ENCODE data around the gene ERFE.
"Not testable (repeated sequence)": the region's sequence is repeated elsewhere in the genome, so short reads cannot be mapped to it uniquely, and the experiment has no call there.

The ERFE gene, protein sequence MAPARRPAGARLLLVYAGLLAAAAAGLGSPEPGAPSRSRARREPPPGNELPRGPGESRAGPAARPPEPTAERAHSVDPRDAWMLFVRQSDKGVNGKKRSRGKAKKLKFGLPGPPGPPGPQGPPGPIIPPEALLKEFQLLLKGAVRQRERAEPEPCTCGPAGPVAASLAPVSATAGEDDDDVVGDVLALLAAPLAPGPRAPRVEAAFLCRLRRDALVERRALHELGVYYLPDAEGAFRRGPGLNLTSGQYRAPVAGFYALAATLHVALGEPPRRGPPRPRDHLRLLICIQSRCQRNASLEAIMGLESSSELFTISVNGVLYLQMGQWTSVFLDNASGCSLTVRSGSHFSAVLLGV

DNA sequence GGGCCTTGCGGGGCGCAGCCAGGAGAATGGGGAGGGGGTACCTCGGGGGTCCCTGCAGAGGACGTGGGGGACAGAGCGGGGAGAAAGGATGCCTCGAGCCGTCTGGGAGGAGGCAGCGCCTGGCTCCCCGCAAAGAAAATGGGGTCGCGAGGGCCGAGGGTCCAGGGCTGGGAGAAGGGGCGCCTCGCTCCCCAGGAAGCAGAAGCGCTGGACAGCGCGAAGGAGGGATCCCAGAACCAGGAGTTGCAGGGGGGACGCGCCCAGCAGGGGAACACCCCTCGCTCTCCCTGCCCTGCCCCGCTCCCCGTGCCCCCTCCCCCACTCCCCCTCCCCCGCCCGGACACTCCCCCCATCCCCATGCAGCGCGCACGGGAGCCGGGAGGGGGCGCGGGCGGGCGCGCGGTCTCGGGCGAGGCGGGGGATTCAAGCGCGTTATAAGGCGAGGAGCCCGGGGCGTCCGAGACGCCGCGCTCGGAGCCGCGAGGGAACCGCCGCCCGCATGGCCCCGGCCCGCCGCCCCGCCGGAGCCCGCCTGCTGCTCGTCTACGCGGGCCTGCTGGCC is at the start of gene ERFE:
ERFE (plus strand) TSS at position 462 of the 562 bp plus-strand sequence; CDS start at position 500, 38 bp downstream.
- no peak for DNase-seq (ENCODE audit: low read depth)

DNA sequence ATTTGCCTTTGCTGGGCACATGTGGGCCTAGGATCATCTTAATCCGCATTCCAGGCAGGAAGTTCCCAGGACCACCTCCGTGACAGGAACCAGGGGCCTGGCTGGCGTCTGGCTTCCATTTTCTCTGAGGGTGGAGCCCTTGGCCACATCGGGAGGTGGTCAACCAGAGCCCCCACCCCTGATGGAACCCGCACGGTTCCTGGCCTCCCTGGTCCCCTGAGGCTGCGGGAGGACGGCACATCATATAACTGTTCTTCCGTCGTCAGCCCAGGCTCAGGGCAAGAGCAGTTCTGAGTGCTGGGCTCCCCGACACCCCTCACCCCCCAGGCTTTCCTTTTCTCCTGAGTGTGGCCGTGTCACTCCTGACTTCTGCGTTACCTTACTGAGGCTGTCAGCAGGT is 45.2 kb upstream of the ERFE start:
- DNase-seq (ENCODE audit: low read depth) = no peak

DNA sequence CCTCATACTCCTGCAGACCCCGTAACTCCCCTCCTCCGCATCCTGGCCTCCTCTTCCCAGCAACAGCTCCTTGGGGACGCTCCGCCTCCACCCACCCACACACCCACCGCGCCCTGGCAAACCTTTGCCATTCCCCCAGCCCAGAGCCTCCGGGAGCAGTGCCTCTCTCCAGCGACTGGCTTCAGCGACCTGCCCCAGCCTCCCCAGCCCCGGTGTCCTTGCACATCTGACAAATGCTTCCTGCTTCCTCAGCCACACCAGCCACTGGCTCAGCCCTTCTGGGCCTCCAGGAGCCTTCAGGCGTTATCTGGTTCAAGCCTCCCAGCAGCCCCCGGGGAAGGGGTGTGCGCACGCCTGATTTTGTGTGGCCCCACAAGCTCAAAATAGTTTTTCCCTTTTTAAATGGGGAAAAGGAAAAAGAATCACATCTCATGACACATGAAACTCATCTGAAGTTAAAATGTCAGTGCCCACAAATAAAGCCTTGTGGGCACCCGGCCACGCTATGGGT is 44.4 kb upstream of the ERFE start:
- DNase-seq (ENCODE audit: low read depth) = no peak

DNA sequence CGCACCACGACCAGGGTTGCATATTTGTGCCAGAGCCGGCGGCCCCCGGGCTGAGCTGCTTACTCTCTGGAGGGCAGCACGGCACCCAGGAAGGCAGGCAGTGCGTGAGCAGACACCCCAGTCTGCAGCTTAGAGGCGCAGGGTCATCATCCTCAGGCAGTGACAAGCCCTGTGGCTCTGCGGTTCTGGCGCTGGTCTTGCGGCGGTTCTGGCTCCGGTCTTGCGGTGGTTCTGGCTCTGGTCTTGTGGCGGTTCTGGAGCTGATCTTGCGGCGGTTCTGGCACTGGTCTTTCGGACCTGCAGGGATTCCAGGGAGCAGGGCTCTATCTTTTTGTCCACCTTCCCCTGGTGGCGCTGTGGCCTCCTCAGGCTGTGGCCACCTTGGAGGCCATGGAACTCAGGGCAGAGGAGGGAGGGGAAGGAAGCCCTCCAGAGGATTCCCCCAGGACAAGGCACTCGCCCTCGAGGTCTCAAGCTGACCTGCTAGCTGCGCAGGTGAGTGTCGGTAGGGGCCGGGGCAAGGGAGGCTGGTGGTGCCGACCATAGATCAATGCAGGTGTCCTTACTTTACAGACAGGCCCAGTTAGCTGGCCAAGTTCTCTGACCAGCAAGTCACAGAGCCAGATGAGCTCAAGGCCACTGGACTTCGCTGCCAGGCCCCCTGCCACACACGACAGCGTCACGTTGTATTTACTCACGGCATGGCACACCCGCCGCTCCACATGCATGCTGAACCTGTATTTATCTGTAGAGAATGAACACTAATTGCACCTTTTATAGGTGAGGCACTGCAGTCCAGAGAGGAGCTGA is 43.7 kb upstream of the ERFE start:
- DNase-seq (ENCODE audit: low read depth) = no peak

DNA sequence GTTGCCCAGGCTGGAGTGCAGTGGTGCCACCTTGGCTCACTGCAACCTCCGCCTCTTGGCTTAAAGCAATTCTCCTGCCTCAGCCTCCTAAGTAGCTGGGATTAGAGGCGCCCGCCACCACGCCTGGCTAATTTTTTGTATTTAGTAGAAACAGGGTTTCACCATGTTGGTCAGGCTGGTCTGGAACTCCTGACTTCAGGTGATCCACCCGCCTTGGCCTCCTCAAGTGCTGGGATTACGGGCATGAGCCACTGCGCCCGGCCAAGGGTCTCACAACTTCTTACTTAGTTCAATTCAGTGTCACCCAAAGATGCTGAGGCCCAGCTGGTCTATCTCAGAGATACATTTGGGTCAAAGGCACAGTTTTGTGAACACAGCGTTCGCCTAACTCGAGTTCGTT is 43.1 kb upstream of the ERFE start:
- DNase-seq (ENCODE audit: low read depth) = not testable (repeated sequence)

DNA sequence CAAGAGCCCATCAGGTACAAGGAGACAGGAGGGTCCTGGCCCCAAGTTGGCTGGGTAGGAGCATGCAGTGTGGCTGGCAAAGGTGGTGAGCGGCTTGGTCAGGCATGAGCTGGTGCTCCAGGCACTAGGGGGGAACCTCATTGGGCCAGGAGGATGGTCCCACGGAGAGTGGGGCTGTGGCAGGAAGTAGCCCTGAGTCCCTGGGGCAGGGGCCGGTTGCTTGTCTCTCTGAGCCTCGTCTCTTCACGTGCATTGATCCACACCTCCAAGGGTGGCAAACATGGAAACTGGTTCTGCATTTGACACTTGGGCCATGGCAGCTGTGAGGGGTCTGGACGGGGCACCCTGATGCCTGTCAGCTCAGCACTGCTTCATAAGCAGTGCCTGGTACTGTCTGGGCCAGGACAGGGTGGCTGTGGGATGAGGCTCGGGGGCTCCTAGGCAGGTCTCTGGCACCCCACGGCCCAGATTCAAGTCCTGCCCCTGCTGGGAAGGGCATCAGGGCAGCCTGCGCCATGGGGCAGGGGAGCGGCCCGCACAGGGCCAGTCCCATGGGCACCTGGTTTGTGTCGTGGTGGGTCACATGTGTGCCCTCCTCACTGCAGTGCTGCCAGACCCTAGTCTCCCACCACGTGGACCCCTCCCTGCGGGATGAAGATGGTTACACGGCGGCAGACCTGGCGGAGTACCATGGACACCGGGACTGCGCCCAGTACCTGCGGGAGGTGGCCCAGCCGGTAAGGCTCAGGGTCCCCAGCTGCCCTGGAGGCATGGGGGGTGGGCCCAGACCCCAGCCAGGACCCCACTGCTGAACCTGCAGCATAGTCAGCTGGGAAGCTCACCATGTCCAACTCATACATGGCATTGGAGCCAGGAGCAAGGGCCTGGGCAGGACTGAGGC is 42.2 kb upstream of the ERFE start:
- no peak for DNase-seq (ENCODE audit: low read depth)

DNA sequence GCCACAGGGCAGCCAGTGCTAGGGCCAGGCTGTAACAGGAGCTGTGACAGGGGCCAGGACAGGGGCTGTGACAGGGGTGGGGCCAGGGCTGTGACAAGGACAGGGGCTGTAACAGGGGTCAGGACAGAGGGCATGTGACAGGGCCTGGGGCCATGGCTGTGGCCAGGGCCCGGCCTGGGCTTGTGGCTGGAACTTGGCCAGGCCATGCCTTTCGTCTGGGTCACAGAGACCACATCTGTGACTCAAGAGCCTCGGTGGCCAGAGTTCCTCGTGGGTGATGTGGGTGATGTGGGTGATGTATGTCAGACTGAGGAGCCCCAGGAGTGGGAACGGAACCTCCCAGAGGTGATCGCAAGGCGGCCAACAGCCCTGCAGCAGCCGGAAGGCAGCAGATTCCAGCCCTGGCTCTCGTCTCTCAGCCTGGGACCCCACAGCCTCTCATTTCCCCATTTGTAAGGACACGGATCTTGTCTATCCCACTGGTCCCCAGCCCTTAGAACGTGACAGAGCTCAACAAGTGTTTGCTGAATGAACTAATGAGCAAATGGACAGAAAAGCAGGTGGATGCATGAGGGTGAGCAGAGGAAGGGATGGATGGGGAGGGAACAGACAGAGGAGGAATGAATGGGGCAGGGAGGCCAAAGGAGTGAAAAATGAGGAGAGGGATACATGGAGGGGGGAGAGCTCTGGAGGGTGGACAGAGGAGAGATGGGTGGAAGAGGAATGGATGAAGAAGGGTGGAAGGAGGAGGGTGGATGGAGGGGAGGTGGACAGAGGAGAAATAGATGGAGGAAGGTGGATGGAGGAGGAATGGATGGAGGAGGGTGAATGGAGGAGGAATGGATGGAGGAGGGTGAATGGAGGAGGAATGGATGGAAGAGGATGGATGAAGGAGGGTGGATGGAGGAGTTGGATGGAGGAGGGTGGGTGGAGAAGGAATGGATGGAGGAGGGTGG is 41.3 kb upstream of the ERFE start:
- DNase-seq (ENCODE audit: low read depth) = no peak

DNA sequence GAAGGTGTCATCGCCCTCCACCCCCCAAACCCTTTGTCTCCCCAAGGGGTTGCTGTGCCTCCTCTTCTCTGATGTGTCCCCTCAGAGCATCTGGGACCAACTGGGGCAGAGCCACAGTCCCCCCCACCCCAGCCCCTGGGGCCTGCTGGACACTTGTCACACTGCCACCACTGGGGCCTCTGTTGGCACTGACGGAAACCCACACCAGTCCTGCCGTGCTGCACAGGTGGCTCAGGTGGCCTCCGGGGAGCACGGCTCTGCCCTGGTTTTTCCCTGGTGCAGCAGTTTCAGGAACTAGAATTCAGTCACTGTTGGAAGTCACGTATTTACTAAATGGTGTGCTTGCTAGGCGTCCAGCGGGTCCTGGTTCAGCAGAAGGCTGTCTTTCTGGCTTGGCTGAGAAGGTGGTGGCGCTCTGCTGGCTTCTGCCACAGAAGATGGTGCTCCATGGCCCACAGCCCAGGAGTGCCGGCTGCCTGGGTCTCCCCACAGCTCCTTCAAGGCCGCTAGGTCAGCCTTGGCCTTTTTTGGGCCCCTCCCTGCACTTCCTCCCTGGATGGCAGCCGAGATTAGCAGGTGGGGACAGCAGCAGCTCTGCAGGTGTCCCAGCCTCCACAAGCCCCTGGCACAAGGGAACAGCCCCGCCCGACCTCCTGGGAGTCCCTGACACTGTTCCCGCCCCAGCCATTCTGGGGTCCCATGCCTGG is 38.9 kb upstream of the ERFE start:
- DNase-seq (ENCODE audit: low read depth) = no peak

DNA sequence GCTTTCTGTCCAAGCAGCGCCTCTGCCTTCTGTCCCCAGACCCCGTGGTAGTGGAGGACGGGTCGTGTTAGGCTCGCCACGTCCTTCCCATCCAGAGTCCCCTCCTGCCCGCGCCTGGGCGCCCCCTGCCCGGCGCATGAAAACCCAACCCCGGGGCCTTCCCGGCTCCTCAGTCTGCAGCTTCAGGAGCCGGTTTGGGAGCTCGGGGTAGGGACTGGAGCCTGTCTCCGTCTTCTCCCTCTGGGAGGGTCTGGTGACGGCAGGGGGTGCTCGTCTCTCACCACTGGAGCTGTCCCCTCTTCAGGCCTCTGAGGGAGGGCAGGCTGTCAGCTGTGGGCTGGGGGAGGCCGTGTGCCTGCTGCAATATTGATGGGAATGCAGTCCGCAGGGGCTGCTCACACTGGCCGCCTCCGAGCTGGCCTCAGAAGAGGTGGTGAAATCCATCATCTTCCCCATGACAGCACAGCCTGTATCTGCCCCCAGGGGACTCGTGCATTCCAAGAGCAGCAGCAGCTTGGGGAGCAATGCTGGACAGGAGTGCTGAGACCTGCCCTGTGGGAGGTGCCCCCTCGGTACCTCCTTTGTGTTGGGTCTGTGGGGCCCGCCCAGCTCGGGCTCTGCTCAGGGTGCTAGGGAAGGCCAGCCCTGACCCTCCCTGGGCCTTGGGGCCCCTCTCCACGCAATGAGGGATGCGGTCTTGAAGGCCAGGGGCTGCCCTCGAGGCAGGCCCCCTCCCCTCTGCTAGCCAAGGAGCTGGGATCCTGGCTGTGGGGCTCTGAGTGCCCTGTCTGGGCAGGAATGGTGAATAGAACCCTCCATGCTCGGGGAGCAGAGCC is 38.1 kb upstream of the ERFE start:
- DNase-seq (ENCODE audit: low read depth) = no peak

DNA sequence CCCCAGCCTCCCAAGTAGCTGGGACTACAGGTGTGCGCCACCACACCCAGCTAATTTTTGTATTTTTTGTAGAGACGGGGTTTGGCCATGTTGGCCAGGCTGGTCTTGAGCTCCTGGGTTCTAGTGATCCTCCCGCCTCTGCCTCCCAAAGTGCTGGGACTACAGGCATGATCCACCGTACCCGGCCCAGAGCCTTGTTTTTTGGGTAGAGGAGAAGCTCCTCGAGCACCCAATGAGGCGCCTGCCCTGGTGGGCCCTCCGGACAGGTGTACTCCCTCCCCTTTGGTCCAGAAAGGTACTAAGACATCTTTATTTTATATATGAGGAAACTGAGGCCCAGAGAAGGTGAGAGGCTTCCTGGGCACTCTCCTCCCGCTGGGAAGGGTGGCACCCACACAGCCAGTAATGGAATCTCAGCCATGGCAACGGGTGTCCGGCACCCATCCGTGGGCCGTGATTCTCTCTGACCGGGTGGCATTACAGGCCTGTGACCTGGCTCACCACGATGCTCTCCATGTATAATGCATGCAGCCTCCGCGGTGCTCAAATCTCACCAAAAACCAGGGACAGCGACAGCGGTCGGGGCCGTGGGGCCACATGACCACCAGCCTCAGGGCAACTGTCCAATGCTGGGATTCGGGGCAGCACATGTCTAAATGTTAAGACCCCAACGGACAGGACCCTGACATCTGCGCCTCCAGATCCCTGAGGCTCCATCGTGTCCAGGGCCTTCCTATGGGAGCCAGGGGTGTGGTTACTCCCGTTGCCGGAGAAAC is 37.1 kb upstream of the ERFE start:
- no peak for DNase-seq (ENCODE audit: low read depth)

DNA sequence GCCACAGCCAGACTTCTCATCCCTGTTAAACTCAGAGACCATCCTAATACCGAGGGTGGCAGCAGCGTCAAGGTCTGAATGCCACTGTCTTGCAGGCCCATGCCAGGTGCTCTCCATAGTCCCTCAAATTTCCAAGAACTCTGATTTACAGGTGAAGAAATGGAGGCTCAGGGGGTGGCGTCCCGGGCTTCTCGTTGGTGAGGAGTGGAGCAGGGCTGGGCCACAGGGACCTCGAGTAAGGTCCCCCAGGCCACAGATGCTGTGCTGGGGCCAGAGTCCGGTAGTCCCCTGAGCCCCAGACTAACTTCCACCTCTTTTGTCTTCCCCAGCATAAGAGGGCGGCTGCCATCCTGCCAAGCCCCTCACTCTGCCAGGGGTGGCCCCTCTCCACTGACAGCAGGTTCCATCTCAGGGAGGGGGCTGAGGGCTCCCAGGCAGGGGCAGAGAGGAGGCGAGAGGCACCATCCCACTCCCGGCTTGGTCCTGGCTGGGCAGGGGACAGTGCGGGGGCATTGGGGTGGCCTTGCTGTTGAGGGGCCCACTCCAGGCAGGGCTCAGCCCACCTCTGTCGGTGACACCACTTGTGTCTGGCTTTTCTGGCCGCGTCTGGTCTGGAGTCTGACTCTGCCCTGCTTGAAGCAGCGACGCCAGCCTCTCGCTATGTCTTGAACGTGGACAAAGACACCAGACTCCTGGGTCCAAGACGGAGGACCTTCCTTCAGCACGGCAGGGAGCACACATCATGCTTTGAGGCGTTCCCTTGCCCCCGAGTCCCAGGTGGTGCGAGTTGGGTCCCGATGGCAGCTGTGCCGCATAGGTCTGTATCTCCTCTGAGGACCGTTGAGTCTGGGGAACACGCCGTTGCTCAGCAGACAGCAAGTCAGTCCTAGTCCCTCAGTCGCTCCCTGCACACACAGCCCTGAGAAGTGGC is 36.2 kb upstream of the ERFE start:
- DNase-seq (ENCODE audit: low read depth) = no peak

DNA sequence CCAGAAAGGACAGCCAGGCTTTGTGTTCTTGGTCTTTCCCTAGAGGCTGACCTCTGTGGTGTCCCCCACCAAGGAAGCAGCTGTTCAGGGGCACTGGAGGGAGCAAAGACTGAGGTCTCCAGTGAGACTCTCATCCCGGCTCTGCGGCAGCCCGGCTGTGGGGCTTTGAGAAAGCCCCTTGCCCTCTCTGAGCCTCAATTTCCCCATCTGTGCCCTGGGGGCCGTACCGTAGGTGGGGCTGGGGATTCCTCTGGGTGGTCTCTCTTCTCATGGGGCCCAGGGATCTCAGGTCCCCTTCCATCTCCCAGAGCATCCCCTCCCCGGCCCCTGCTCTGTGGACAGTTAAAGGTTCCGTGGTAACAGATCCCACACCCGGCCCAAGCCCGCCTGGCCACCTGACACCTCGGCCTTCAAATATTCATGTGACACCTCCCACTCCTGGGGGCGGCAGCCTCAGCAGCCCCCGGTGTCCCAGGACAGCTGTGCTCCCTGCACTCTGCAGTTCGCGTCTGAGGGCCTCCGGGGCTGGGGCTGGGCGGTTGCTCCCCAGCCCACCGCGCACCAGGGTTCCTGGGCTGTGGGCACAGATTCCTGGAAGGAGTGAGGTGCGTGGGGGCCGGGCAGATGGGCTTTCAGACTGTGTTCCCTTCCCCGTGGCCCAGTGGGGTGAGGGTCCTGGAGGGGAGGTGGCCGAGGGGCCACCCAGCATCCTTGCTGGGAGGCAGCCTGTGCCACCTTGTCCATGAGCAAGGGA is 35.4 kb upstream of the ERFE start:
- DNase-seq (ENCODE audit: low read depth) = no peak

DNA sequence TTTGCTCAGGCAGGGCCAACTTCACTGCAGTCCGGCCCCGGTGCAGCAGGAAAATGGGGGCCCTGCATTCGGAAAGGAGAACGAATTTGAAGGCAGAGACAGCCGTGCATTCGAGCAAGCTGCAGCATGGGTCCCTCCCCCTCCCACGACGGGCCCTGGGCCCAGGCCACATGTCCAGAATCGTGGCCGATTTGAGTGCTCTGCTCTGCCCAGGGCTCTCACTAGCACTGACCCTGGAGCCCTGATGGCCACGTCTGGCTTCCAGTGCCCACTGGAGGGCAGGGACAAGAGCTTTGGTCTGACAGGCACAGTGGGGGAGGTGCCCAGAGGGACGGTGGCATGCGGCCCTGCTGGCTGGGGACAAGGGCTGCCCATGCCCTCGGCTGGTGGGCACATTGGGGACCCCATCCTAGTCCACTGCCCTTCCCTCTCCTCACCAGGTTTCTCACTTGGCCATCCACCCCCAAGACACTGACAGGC is 34.7 kb upstream of the ERFE start:
- no peak for DNase-seq (ENCODE audit: low read depth)

DNA sequence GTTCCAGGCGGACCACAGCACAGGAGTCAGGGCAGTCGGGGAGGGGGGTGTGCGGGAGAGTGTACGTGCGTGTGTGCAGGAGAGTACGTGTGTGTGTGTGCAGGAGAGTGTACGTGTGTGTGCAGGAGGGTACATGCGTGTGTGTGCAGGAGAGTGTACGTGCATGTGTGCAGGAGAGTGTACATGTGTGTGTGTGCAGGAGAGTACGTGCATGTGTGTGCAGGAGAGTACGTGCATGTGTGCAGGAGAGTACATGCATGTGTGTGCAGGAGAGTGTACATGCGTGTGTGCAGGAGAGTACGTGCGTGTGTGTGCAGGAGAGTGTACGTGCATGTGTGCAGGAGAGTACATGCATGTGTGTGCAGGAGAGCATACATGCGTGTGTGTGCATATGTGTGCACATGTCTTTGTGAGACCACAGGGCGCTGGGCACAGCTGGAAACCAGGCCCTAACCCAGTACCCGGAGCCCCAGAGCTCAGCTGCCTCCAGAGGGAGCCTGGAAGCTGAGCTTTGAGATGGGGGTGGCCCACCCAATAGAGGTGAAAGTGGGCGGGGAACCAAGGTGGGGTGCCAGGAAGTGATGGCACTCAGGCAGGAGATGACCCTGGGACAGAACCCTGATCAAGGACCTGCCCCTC is 34.2 kb upstream of the ERFE start:
- no peak for DNase-seq (ENCODE audit: low read depth)

DNA sequence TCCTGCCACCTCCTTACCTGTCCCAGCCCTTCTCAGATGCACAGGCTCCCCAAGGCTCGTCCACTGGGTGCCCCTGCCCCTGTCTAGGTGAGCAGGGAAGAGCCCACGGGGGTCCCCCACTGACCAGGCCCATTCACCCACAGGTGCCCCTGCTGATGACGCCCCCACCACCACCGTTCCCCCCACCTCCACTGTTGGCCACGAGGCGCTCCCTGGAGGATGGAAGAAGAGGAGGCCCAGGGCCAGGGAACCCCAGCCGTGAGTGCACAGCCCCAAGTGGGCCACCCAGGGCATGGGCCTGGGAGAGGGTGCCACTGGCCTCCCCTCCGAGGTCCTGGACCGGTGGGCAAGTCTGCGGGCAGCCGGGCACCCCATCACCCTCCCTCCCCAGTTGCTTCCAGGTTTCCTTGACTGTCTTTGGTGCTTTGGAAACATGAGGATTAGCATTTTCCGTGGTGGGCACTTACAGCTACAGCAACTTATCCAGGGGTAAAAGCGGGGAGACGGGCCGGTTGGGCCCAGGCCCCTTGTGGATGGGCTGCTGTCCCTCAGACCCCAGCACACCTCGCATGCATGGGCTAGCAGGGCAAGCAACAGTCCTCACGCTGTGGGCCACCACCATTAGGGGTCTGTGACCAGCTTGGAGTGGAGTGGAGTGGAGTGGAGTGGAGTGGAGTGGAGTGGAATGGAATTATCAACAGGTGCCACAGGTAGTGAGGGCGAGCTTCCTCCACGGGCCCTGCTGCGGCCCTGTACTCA is 33.5 kb upstream of the ERFE start:
- no peak for DNase-seq (ENCODE audit: low read depth)

All from activated gamma-delta T cell treated with anti-CD3 and anti-CD28 coated beads, Interleukin-2, amount 50 U/mL, for 16 hours (primary cell).